IPS DF 4.7 (cell line): ENCODE data around the gene LRRC49.
A peak's percentile ranks its signal among the peaks of the same experiment; 100 is the strongest.
"Not testable (repeated sequence)": the region's sequence is repeated elsewhere in the genome, so short reads cannot be mapped to it uniquely, and the experiment has no call there.

Source experiments
- DNase-seq: peaks from one replicate; pipeline ENCODE4 v3.0.0-alpha.2; 2013; ENCODE audit warnings: low spot score; ENCODE audit errors: extremely low read depth

Gene LRRC49

GRCh38 chr15:70892002-70892911, at the start of gene LRRC49, which contains the start of gene THAP10:
TSS of gene LRRC49 (plus strand) at chr15:70892826. CDS start at chr15:70892895, 69 bp downstream.
TSS of gene THAP10 (minus strand) at chr15:70892433. CDS start at chr15:70892272, 161 bp downstream.
- peak; percentile 72 for DNase-seq

- DNase-seq, result no peak
These were observed 46.8 kb upstream of the LRRC49 start for GRCh38 chr15:70845602-70846360.

GRCh38 chr15:70851889-70852288, 40.7 kb upstream of the LRRC49 start:
- no peak for DNase-seq

GRCh38 chr15:70852501-70853317, 39.9 kb upstream of the LRRC49 start:
- DNase-seq, result no peak

- no peak for DNase-seq
These were observed 39.2 kb upstream of the LRRC49 start for GRCh38 chr15:70853318-70853972.

GRCh38 chr15:70853973-70854665, 38.5 kb upstream of the LRRC49 start, which contains the start of gene LARP6:
TSS of gene LARP6 (minus strand) at chr15:70854157. CDS start at chr15:70854088, 69 bp downstream.
- DNase-seq, result no peak

- no peak for DNase-seq
These were observed 38.0 kb upstream of the LRRC49 start for GRCh38 chr15:70854666-70854976.

- DNase-seq, result no peak
These were observed 36.9 kb upstream of the LRRC49 start for GRCh38 chr15:70855764-70856163.

GRCh38 chr15:70856177-70856883, 36.3 kb upstream of the LRRC49 start:
- DNase-seq, result no peak

- no peak for DNase-seq
These were observed 35.6 kb upstream of the LRRC49 start for GRCh38 chr15:70856884-70857561.

GRCh38 chr15:70857562-70858285, 34.9 kb upstream of the LRRC49 start:
- DNase-seq, result no peak

- DNase-seq, result not testable (repeated sequence)
These were observed 33.9 kb upstream of the LRRC49 start for GRCh38 chr15:70858614-70859321.

GRCh38 chr15:70859322-70859908, 33.2 kb upstream of the LRRC49 start:
- no peak for DNase-seq

- no peak for DNase-seq
These were observed 32.6 kb upstream of the LRRC49 start for GRCh38 chr15:70859998-70860397.

GRCh38 chr15:70863450-70864218, 29.0 kb upstream of the LRRC49 start:
- no peak for DNase-seq

- DNase-seq, result no peak
These were observed 25.5 kb upstream of the LRRC49 start for GRCh38 chr15:70866982-70867641.
